HTR-8/SVneo (cell line): ENCODE results near the gene CHST12.

Experiments
- DNase-seq: peaks from one replicate; pipeline ENCODE4 v3.0.0; 2011; ENCODE audit warnings: low spot score, mixed read lengths; ENCODE audit not compliant: insufficient read length
- FAIRE-seq: peaks from 2 replicates; lab custom pipeline; 2011; peaks lifted over from hg19 to GRCh38; lab: Jason Lieb, UNC

CHST12 gene

GRCh38 chr7:2475678-2476015, 72.2 kb downstream of the CHST12 start:
- FAIRE-seq (no peak), DNase-seq (no peak)

- no peak for FAIRE-seq
- DNase-seq, result no peak
Measured at GRCh38 chr7:2476298-2476697, 72.9 kb downstream of the CHST12 start, which contains the start of gene GRIFIN. GRIFIN (minus strand) TSS chr7:2476398; CDS start chr7:2476383, 15 bp downstream.

GRCh38 chr7:2476776-2477446, 73.5 kb downstream of the CHST12 start:
- DNase-seq, result no peak
- peak; percentile 57 for FAIRE-seq

- peak; percentile 98 for FAIRE-seq
- DNase-seq, result peak; percentile 95
Measured at GRCh38 chr7:2477447-2478398, 74.3 kb downstream of the CHST12 start.

- DNase-seq, result no peak
- no peak for FAIRE-seq
Measured at GRCh38 chr7:2478399-2478785, 75.0 kb downstream of the CHST12 start.

- DNase-seq, result no peak
- FAIRE-seq, result no peak
Measured at GRCh38 chr7:2478800-2479199, 75.4 kb downstream of the CHST12 start.

GRCh38 chr7:2479276-2480069, 76.1 kb downstream of the CHST12 start:
- DNase-seq (no peak), FAIRE-seq (no peak)

GRCh38 chr7:2480070-2480408, 76.6 kb downstream of the CHST12 start:
- no peak for DNase-seq
- no peak for FAIRE-seq

- FAIRE-seq (no peak), DNase-seq (no peak)
Measured at GRCh38 chr7:2481195-2481594, 77.8 kb downstream of the CHST12 start.

GRCh38 chr7:2482725-2483451, 79.5 kb downstream of the CHST12 start:
- FAIRE-seq (no peak), DNase-seq (no peak)

GRCh38 chr7:2483494-2483893, 80.1 kb downstream of the CHST12 start:
- no peak for FAIRE-seq

GRCh38 chr7:2484868-2485267, 81.5 kb downstream of the CHST12 start:
- DNase-seq (no peak), FAIRE-seq (peak; percentile 89)

More at GRCh38 chr7:2483494-2483893, 80.1 kb downstream of the CHST12 start:
- DNase-seq, result no peak

GRCh38 chr7:2487586-2488271, 84.3 kb downstream of the CHST12 start:
- DNase-seq (no peak), FAIRE-seq (no peak)

- DNase-seq, result no peak
- no peak for FAIRE-seq
Measured at GRCh38 chr7:2488272-2488645, 84.8 kb downstream of the CHST12 start.

- no peak for FAIRE-seq
- DNase-seq, result no peak
Measured at GRCh38 chr7:2488681-2489080, 85.3 kb downstream of the CHST12 start.

GRCh38 chr7:2490181-2490651, 86.8 kb downstream of the CHST12 start:
- DNase-seq (no peak), FAIRE-seq (peak; percentile 16)

GRCh38 chr7:2492038-2492437, 88.6 kb downstream of the CHST12 start:
- DNase-seq, result no peak

GRCh38 chr7:2493205-2494164, 90.1 kb downstream of the CHST12 start:
- DNase-seq, result no peak
- FAIRE-seq, result peak; percentile 93

More at GRCh38 chr7:2492038-2492437, 88.6 kb downstream of the CHST12 start:
- FAIRE-seq, result peak; percentile 92
